H1 (cell line): ENCODE results near the gene DUSP7. TPM values are rescaled to one million over a fixed set of nuclear protein-coding genes. Genes with fewer than 3 reads are reported as not detected.

Experiments used
- CTCF ChIA-PET: fragments of 300-600 bp; sonication (Branson Sonifier 250); formaldehyde crosslinking; loops from one replicate; lab custom pipeline; 2021; ENCODE audit not compliant: partially characterized antibody; lab: Charles Lee
- POLR2A ChIA-PET: fragments of 300-600 bp; sonication (Branson Sonifier 250); formaldehyde crosslinking; loops from one replicate; lab custom pipeline; 2021; ENCODE audit warnings: inconsistent platforms; ENCODE audit not compliant: partially characterized antibody; lab: Charles Lee
- DNase-seq, 2 experiments: peaks; one replicate each; pipeline versions ENCODE4 v3.0.0 to v3.0.0-alpha.2; 2010 to 2022; ENCODE audit warnings: low spot score in 2 of 2, low read depth in 1 of 2, mixed read lengths in 1 of 2
- FAIRE-seq: peaks from 2 replicates; lab custom pipeline; 2011; peaks lifted over from hg19 to GRCh38; lab: Jason Lieb, UNC
- H2AFZ ChIP-seq: 2 replicates; pipeline ENCODE4 v1.8.1; 2012; ENCODE audit warnings: low read length, inconsistent platforms
- H2AK5ac ChIP-seq: 2 replicates; pipeline ENCODE4 v1.6.1; 2013; ENCODE audit warnings: low read depth, low read length
- H2BK120ac ChIP-seq: replicated peaks from 2 replicates; pipeline ENCODE3; 2013; ENCODE audit warnings: low read depth, low read length, inconsistent platforms
- H2BK12ac ChIP-seq: 2 replicates; pipeline ENCODE4 v1.6.1; 2013; ENCODE audit warnings: low read depth, low read length
- H2BK15ac ChIP-seq: 2 replicates; pipeline ENCODE4 v1.6.1; 2013; ENCODE audit warnings: low read length
- H2BK20ac ChIP-seq: 2 replicates; pipeline ENCODE4 v1.6.1; 2013; ENCODE audit warnings: low read length
- H2BK5ac ChIP-seq: 2 replicates; pipeline ENCODE4 v1.6.1; 2013; ENCODE audit warnings: low read depth, low read length
- H3K14ac ChIP-seq: 2 replicates; pipeline ENCODE4 v1.6.1; 2013; ENCODE audit warnings: inconsistent platforms; ENCODE audit not compliant: insufficient read length
- H3K18ac ChIP-seq: 2 replicates; pipeline ENCODE4 v1.6.1; 2013; ENCODE audit warnings: low read length; ENCODE audit errors: extremely low read depth
- H3K23ac ChIP-seq: 2 replicates; pipeline ENCODE4 v1.6.1; 2013; ENCODE audit warnings: inconsistent platforms; ENCODE audit not compliant: insufficient read length
- H3K23me2 ChIP-seq: 2 replicates; pipeline ENCODE4 v1.6.1; 2013; ENCODE audit warnings: low read depth, low read length
- H3K27ac ChIP-seq: 2 replicates; pipeline ENCODE4 v1.6.1; 2011; ENCODE audit warnings: low read depth, low read length, inconsistent platforms
- H3K27me3 ChIP-seq, 4 experiments: replicated peaks in 1 of 4; 1 replicate in 1 of 4; 2 replicates in 3 of 4; pipeline versions ENCODE4 v1.6.1 to v1.8.1; 2011 to 2013; ENCODE audit warnings: low read length in 3 of 4, mild to moderate bottlenecking in 3 of 4, inconsistent platforms in 2 of 4, mixed read lengths in 2 of 4, moderate library complexity in 1 of 4; ENCODE audit not compliant: control insufficient read depth in 3 of 4, insufficient read depth in 3 of 4; ENCODE audit errors: extremely low read depth in 1 of 4
- H3K36me3 ChIP-seq, 4 experiments: 2 replicates each; pipeline versions ENCODE4 v1.6.1 to v1.8.1; 2011 to 2013; ENCODE audit warnings: mild to moderate bottlenecking in 4 of 4, low read length in 3 of 4, moderate library complexity in 2 of 4, control low read depth in 1 of 4, inconsistent platforms in 1 of 4; ENCODE audit not compliant: insufficient read depth in 4 of 4, control insufficient read depth in 2 of 4
- H3K4ac ChIP-seq: replicated peaks from 2 replicates; pipeline ENCODE3; 2013; ENCODE audit warnings: low read length, low read depth, mixed read lengths, inconsistent platforms; ENCODE audit not compliant: insufficient read length
- H3K4me1 ChIP-seq, 4 experiments: replicated peaks in 1 of 4; 1 replicate in 1 of 4; 2 replicates in 3 of 4; pipeline versions ENCODE4 v1.6.1 to v1.8.1; 2011 to 2013; ENCODE audit warnings: low read length in 3 of 4, inconsistent platforms in 2 of 4, mixed read lengths in 1 of 4; ENCODE audit not compliant: insufficient read depth in 4 of 4, control insufficient read depth in 3 of 4
- H3K4me2 ChIP-seq, 2 experiments: 2 replicates each; pipeline versions ENCODE4 v1.6.1 to v1.8.1; 2011 to 2013; ENCODE audit warnings: low read depth in 2 of 2, low read length in 2 of 2, control low read depth in 1 of 2, inconsistent platforms in 1 of 2, mild to moderate bottlenecking in 1 of 2; ENCODE audit not compliant: insufficient read depth in 1 of 2
- H3K4me3 ChIP-seq, 4 experiments: fragments of 200-600, 300-600 bp in 1 of 4; sonication (generic), shearing (Covaris generic), sonication (Bioruptor Twin) in 1 of 4; 2 replicates each; pipeline versions ENCODE4 v1.5.1 to v1.8.1; 2011 to 2016; ENCODE audit warnings: low read length in 4 of 4, low read depth in 3 of 4, control low read depth in 2 of 4, inconsistent platforms in 2 of 4, mild to moderate bottlenecking in 2 of 4, mixed read lengths in 1 of 4, moderate library complexity in 1 of 4; ENCODE audit not compliant: insufficient read depth in 2 of 4; ENCODE audit errors: extremely low read depth in 1 of 4
- H3K56ac ChIP-seq: replicated peaks from 2 replicates; pipeline ENCODE3; 2013; ENCODE audit warnings: low read depth, mild to moderate bottlenecking, mixed read lengths, low read length, inconsistent platforms; ENCODE audit not compliant: insufficient read length
- H3K79me1 ChIP-seq: 2 replicates; pipeline ENCODE4 v1.6.1; 2013; ENCODE audit warnings: low read depth, low read length, control low read depth
- H3K79me2 ChIP-seq, 2 experiments: 2 replicates each; pipeline versions ENCODE4 v1.6.1 to v1.8.1; 2012 to 2013; ENCODE audit warnings: low read length in 2 of 2, mild to moderate bottlenecking in 2 of 2, inconsistent platforms in 1 of 2; ENCODE audit not compliant: insufficient read depth in 2 of 2, control insufficient read depth in 1 of 2
- H3K9ac ChIP-seq, 4 experiments: replicated peaks in 1 of 4; 1 replicate in 1 of 4; 2 replicates in 3 of 4; pipeline versions ENCODE4 v1.6.1 to v1.8.1; 2011 to 2013; ENCODE audit warnings: low read depth in 3 of 4, low read length in 3 of 4, control low read depth in 2 of 4, mild to moderate bottlenecking in 2 of 4, moderate library complexity in 2 of 4, inconsistent platforms in 1 of 4; ENCODE audit errors: extremely low read depth in 1 of 4
- H3K9me3 ChIP-seq, 2 experiments: 2 replicates each; pipeline versions ENCODE4 v1.6.1 to v1.8.1; 2012 to 2013; ENCODE audit warnings: mild to moderate bottlenecking in 2 of 2, moderate library complexity in 2 of 2, control low read depth in 1 of 2, inconsistent platforms in 1 of 2, low read depth in 1 of 2, low read length in 1 of 2, mixed read lengths in 1 of 2; ENCODE audit not compliant: insufficient read depth in 2 of 2
- H4K20me1 ChIP-seq, 2 experiments: replicated peaks in 1 of 2; 2 replicates each; pipeline versions ENCODE3 to v1.8.1; 2011 to 2013; ENCODE audit warnings: inconsistent platforms in 2 of 2, low read length in 2 of 2, mild to moderate bottlenecking in 1 of 2; ENCODE audit not compliant: insufficient read depth in 2 of 2, control insufficient read depth in 1 of 2
- H4K5ac ChIP-seq: 2 replicates; pipeline ENCODE4 v1.6.1; 2013; ENCODE audit warnings: low read length, low read depth, mixed read lengths, inconsistent platforms; ENCODE audit not compliant: insufficient read length
- H4K8ac ChIP-seq: 2 replicates; pipeline ENCODE4 v1.8.0; 2013; ENCODE audit warnings: mild to moderate bottlenecking, moderate library complexity, low read length, inconsistent platforms; ENCODE audit not compliant: insufficient read depth; ENCODE audit errors: extremely low read depth
- H4K91ac ChIP-seq: replicated peaks from 2 replicates; pipeline ENCODE3; 2013; ENCODE audit warnings: low read length, mixed read lengths, inconsistent platforms; ENCODE audit not compliant: insufficient read length
- BRCA1 ChIP-seq: IDR thresholded peaks from 2 replicates; pipeline ENCODE4 v1.6.1; 2012; ENCODE audit warnings: low read depth, low read length, improper control_type of control experiment
- RAD21 ChIP-seq, 2 experiments: IDR thresholded peaks in 1 of 2; conservative IDR thresholded peaks in 1 of 2; 2 replicates each; pipeline ENCODE4 v1.6.1; 2011; ENCODE audit warnings: low read depth in 2 of 2, low read length in 2 of 2, improper control_type of control experiment in 1 of 2, inconsistent platforms in 1 of 2, mild to moderate bottlenecking in 1 of 2, moderate library complexity in 1 of 2
- RXRA ChIP-seq: IDR thresholded peaks from 2 replicates; pipeline ENCODE4 v1.6.1; 2011; ENCODE audit warnings: low read depth, mild to moderate bottlenecking, low read length, moderate library complexity; ENCODE audit not compliant: insufficient read depth
- SIX5 ChIP-seq: IDR thresholded peaks from 2 replicates; pipeline ENCODE4 v1.6.1; 2011; ENCODE audit warnings: mild to moderate bottlenecking, low read depth, low read length
- SRF ChIP-seq: IDR thresholded peaks from 2 replicates; pipeline ENCODE4 v1.6.1; 2011; ENCODE audit warnings: mild to moderate bottlenecking, low read depth, low read length, moderate library complexity
- SUZ12 ChIP-seq: fragments of 200-600 bp; sonication (generic); IDR thresholded peaks from 2 replicates; pipeline ENCODE4 v1.6.1; 2012; ENCODE audit warnings: mild to moderate bottlenecking, inconsistent platforms, low read length, moderate library complexity, mixed read lengths
- TAF1 ChIP-seq: IDR thresholded peaks from 2 replicates; pipeline ENCODE4 v1.6.1; 2011; ENCODE audit warnings: mild to moderate bottlenecking, low read depth, low read length
- ZNF274 ChIP-seq: IDR thresholded peaks from 2 replicates; pipeline ENCODE4 v1.7.0; 2012; ENCODE audit warnings: low read length, borderline replicate concordance; ENCODE audit errors: extremely low read depth
- WGBS, 2 experiments: shearing (Covaris generic) in 1 of 2; methylation state at CpG; one replicate each; pipeline versions ENCODE4 v1.1.6 to v1.1.7; 2013 to 2015; ENCODE audit warnings: low lambda C conversion rate in 2 of 2, mixed read lengths in 2 of 2, inconsistent platforms in 1 of 2, low coverage in 1 of 2, missing lambda C conversion rate in 1 of 2; ENCODE audit not compliant: insufficient replicate concordance in 2 of 2, insufficient coverage in 1 of 2, insufficient read length in 1 of 2; ENCODE audit errors: extremely low coverage in 1 of 2, missing lambda C conversion rate in 1 of 2; 5-methylcytosine and 5-hydroxymethylcytosine counted together
- polyA plus RNA-seq, 7 experiments: library from polyadenylated mRNA; depleted of rRNA in 3 of 7; stranded (reverse) in 5 of 7; unstranded in 2 of 7; fragments of >200 nt in 5 of 7; fragments of 200-250 nt in 2 of 7; gene quantifications; 1 replicate in 5 of 7; 2 replicates in 1 of 7; 4 replicates in 1 of 7; pipeline versions ENCODE4 v1.2.1 to v1.2.3, GENCODE V29; 2011 to 2013; ENCODE audit warnings: missing spikeins in 2 of 7, mixed read lengths in 2 of 7
- total RNA-seq: library from RNA; stranded (reverse); fragmentation: NEBNext Ultra II Directional; extraction: Animal tissue kit (Norgen Biotek cat#: 25700); gene quantifications from 2 replicates; pipeline ENCODE4 v1.2.1, GENCODE V29; 2021
- TF ChIP-seq, protein P1 (sequence below), 3 experiments: IDR thresholded peaks; 1 replicate in 2 of 3; 2 replicates in 1 of 3; pipeline versions ENCODE4 v1.5.1 to v1.6.1; 2011; ENCODE audit warnings: low read length in 3 of 3, mild to moderate bottlenecking in 3 of 3, inconsistent platforms in 2 of 3, low read depth in 1 of 3, moderate library complexity in 1 of 3; ENCODE audit not compliant: insufficient read depth in 1 of 3; ENCODE audit errors: control extremely low read depth in 1 of 3

Gene DUSP7
- total and polyA plus RNA-seq, 2 of the 8 experiments (the other 6 are each of a cell fraction or from before 2014, with no cell fraction given): 19.4 to 24.9 TPM

DNA sequence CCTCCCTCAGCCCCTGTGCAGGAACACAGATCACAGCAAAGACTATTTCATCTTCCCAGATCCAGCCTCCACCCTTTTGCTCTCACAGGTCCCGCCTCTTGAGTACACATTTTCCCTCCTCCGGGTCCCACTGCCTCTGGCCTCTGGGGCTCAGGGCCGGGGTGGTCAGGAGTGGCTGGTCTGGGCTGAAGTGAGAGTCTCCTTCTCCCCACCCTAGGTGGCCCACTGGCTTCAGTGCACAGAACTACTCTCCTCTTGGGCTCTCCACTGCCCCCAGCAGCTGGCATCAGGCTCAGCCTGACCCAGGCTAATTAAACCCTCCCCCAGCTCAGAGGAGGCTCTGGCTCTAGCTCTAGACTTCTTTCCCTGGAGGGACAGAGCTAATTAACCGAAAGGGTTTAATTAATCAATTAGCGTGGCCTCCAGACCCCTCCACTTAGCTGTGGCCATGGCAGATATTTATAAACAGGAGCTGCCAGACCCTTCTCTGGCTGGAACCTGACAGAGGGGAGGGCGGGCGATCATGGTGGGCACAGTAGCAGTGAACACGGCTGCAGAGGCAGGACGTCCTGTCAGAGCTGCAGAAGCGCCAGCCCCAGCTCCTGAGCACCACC is 15.1 kb downstream of the DUSP7 start:
- Histone ChIP-seq H3K23ac (no peak overlapping the region), H4K91ac (no peak overlapping the region), H3K4me3 (no peak overlapping the region), H2BK5ac (no peak overlapping the region; the same call in 1 of the 2 replicates), H2BK12ac (no peak overlapping the region), H3K79me2 (no peaks in the 10 kb centered on the region), H3K27ac (no peak overlapping the region), H3K14ac (no peak overlapping the region), H3K27me3 (no peaks in the 10 kb centered on the region), H3K56ac (no peak overlapping the region), H3K4ac (no peak overlapping the region), H4K5ac (no peak overlapping the region), H3K4me2 (no peak overlapping the region), H4K20me1 (no peaks in the 10 kb centered on the region), H3K79me1 (no peaks in the 10 kb centered on the region), H2AK5ac (no peak overlapping the region), H3K9ac (no peak overlapping the region), H2BK20ac (no peak overlapping the region), H2BK15ac (no peak overlapping the region), H3K23me2 (no peaks in the 10 kb centered on the region), H4K8ac (no peak overlapping the region), H3K18ac (no peak overlapping the region), H3K36me3 (no peaks in the 10 kb centered on the region), H2BK120ac (no peak overlapping the region), H3K9me3 (no peaks in the 10 kb centered on the region), H2AFZ (no peak overlapping the region), H3K4me1 (peaks cover 0 to 12% (median 4%) of the 10 kb centered on the region in 4 experiments; a peak in 5 of 7 replicates)
- POLR2A ChIA-PET: interaction anchor here (0.7 to 2.1 kb wide), 7 partner anchors 9 to 50 kb away, joined by 3 to 8 read pairs (median 5); partner anchors contain the start of gene RPL29
- CTCF ChIA-PET: interaction anchor here (0.6 to 33.0 kb wide), 15 partner anchors 12 to 325 kb away, joined by 3 to 984 read pairs (median 7); partner anchors contain the start of gene DUSP7
- TF ChIP-seq RAD21 (IDR thresholded peaks at IDR 0.05 in 1 of 2, conservative IDR thresholded peaks at IDR 0.05 in 1 of 2; ENCODE audit: low read depth in 2 of 2, low read length in 2 of 2) (peak; percentile 27 to 39; a peak in 2 of 4 replicates), SUZ12 (no peak), ZNF274 (no peak), TAF1 (no peak), SIX5 (no peak), RXRA (no peak), SRF (no peak), BRCA1 (no peak)
- TF ChIP-seq, protein P1, sequence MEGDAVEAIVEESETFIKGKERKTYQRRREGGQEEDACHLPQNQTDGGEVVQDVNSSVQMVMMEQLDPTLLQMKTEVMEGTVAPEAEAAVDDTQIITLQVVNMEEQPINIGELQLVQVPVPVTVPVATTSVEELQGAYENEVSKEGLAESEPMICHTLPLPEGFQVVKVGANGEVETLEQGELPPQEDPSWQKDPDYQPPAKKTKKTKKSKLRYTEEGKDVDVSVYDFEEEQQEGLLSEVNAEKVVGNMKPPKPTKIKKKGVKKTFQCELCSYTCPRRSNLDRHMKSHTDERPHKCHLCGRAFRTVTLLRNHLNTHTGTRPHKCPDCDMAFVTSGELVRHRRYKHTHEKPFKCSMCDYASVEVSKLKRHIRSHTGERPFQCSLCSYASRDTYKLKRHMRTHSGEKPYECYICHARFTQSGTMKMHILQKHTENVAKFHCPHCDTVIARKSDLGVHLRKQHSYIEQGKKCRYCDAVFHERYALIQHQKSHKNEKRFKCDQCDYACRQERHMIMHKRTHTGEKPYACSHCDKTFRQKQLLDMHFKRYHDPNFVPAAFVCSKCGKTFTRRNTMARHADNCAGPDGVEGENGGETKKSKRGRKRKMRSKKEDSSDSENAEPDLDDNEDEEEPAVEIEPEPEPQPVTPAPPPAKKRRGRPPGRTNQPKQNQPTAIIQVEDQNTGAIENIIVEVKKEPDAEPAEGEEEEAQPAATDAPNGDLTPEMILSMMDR (IDR thresholded peaks at IDR 0.05; ENCODE audit: control extremely low read depth in 1 of 3, insufficient read depth in 1 of 3, low read depth in 1 of 3, low read length in 3 of 3): peak in 2 of 3 experiments; percentile 51 to 56; a peak in 3 of 4 replicates
- no peak for DNase-seq
- FAIRE-seq: no peak
- WGBS, 2 experiments: 81% methylated on average over 10 of the region's 10 CpGs; no CpG with 5 or more reads in 1 of the 2 experiments
